GM23248 (cell line): ENCODE results near the gene ESM1.

Experiments used
- EZH2 ChIP-seq: fragments of 200-600 bp; sonication (generic); IDR thresholded peaks from 2 replicates; pipeline ENCODE4 v1.6.1; 2018; ENCODE audit warnings: antibody characterized with exemption, mild to moderate bottlenecking; ENCODE audit not compliant: insufficient read depth, poor library complexity, severe bottlenecking
- EZH2phosphoT487 ChIP-seq: fragments of 200-600 bp; sonication (generic); IDR thresholded peaks from 2 replicates; pipeline ENCODE4 v1.6.1; 2018; ENCODE audit warnings: antibody characterized with exemption, moderate library complexity, mild to moderate bottlenecking, low read depth; ENCODE audit not compliant: insufficient read depth

- no peak for TF ChIP-seq EZH2
- TF ChIP-seq EZH2phosphoT487: no peak
Observed at GRCh38 chr5:55021821-55022220, 36.4 kb upstream of the ESM1 start.
